SK-N-SH (cell line): ENCODE results near the gene USP1. TPM values are rescaled to one million over a fixed set of nuclear protein-coding genes. Genes with fewer than 3 reads are reported as not detected.

Source experiments
- CTCF ChIA-PET: fragments of 300-600, 350-600 bp; formaldehyde crosslinking; extraction: SDS; loops from one replicate; lab custom pipeline; 2021; lab: Yijun Ruan, JAX
- POLR2A ChIA-PET: fragments of 350-600 bp; sonication (Branson Sonifier 250); formaldehyde crosslinking; extraction: SDS; loops from one replicate; lab custom pipeline; 2020; ENCODE audit warnings: antibody characterized with exemption, inconsistent platforms; lab: Yijun Ruan, JAX
- DNase-seq: peaks from one replicate; pipeline ENCODE4 v3.0.0; 2012
- H2AFZ ChIP-seq: fragments of 200-600 bp; sonication (generic); 2 replicates; pipeline ENCODE4 v1.8.1; 2016; ENCODE audit warnings: antibody characterized with exemption, mild to moderate bottlenecking, low read depth
- H3F3A ChIP-seq: fragments of 200-600 bp; sonication (generic); replicated peaks from 2 replicates; pipeline ENCODE3; 2016; ENCODE audit warnings: antibody characterized with exemption, mild to moderate bottlenecking; ENCODE audit not compliant: insufficient read depth
- H3K27ac ChIP-seq, 2 experiments: fragments of 200-500 bp in 1 of 2; fragments of 200-600 bp in 1 of 2; sonication (Bioruptor generic) in 1 of 2; sonication (generic), shearing (Covaris generic) in 1 of 2; 2 replicates each; pipeline versions ENCODE4 v1.5.1 to v1.6.1; 2014 to 2016; ENCODE audit warnings: low read depth in 2 of 2, inconsistent platforms in 1 of 2, low read length in 1 of 2, mild to moderate bottlenecking in 1 of 2, mixed read lengths in 1 of 2
- H3K27me3 ChIP-seq: fragments of 200-600 bp; sonication (generic), shearing (Covaris generic); 2 replicates; pipeline ENCODE4 v1.6.1; 2016; ENCODE audit warnings: mixed run types; ENCODE audit not compliant: insufficient read depth
- H3K36me3 ChIP-seq, 2 experiments: fragments of 200-500 bp in 1 of 2; fragments of 200-600 bp in 1 of 2; sonication (Bioruptor generic) in 1 of 2; sonication (generic) in 1 of 2; replicated peaks in 1 of 2; 2 replicates each; pipeline versions ENCODE3 to v1.5.1; 2014 to 2016; ENCODE audit warnings: low read length in 1 of 2, mild to moderate bottlenecking in 1 of 2; ENCODE audit not compliant: insufficient read depth in 2 of 2, control insufficient read depth in 1 of 2
- H3K4me1 ChIP-seq, 2 experiments: fragments of 200-500 bp in 1 of 2; fragments of 200-600 bp in 1 of 2; sonication (Bioruptor generic) in 1 of 2; sonication (generic), shearing (Covaris generic) in 1 of 2; 2 replicates each; pipeline versions ENCODE4 v1.5.1 to v1.6.1; 2014 to 2016; ENCODE audit warnings: low read depth in 1 of 2, low read length in 1 of 2, mixed run types in 1 of 2; ENCODE audit not compliant: insufficient read depth in 2 of 2, control insufficient read depth in 1 of 2
- H3K4me2 ChIP-seq: fragments of 200-600 bp; sonication (generic), shearing (Covaris generic); 2 replicates; pipeline ENCODE4 v1.6.1; 2017; ENCODE audit warnings: mixed run types
- H3K4me3 ChIP-seq, 2 experiments: fragments of 200-500 bp in 1 of 2; fragments of 200-600 bp in 1 of 2; sonication (Bioruptor generic) in 1 of 2; sonication (generic), shearing (Covaris generic) in 1 of 2; 2 replicates each; pipeline versions ENCODE4 v1.5.1 to v1.8.1; 2014 to 2016; ENCODE audit warnings: low read depth in 2 of 2, inconsistent platforms in 1 of 2, low read length in 1 of 2, mild to moderate bottlenecking in 1 of 2, mixed read lengths in 1 of 2, moderate library complexity in 1 of 2
- H3K79me2 ChIP-seq: fragments of 200-600 bp; sonication (generic); 2 replicates; pipeline ENCODE4 v1.8.1; 2017; ENCODE audit warnings: mild to moderate bottlenecking; ENCODE audit not compliant: insufficient read depth
- H3K9ac ChIP-seq: fragments of 200-600 bp; sonication (generic); 2 replicates; pipeline ENCODE4 v1.6.1; 2017; ENCODE audit warnings: mixed run types
- H3K9me2 ChIP-seq: fragments of 200-600 bp; sonication (generic); 2 replicates; pipeline ENCODE4 v1.6.1; 2017; ENCODE audit warnings: mixed run types
- H3K9me3 ChIP-seq: fragments of 200-600 bp; sonication (generic); 2 replicates; pipeline ENCODE4 v1.6.1; 2017; ENCODE audit warnings: mixed run types, mild to moderate bottlenecking, moderate library complexity
- H4K20me1 ChIP-seq: fragments of 200-600 bp; sonication (generic); 2 replicates; pipeline ENCODE4 v1.6.1; 2017; ENCODE audit warnings: mild to moderate bottlenecking, mixed run types; ENCODE audit not compliant: insufficient read depth
- CHD2 ChIP-seq: fragments of 150-350 bp; IDR thresholded peaks from 2 replicates; pipeline ENCODE4 v1.6.1; 2018; ENCODE audit warnings: low read length; ENCODE audit not compliant: partially characterized antibody
- EZH2phosphoT487 ChIP-seq: fragments of 200-600 bp; sonication (generic); IDR thresholded peaks from 2 replicates; pipeline ENCODE4 v1.6.1; 2017; ENCODE audit warnings: low read depth, mixed run types, mild to moderate bottlenecking, antibody characterized with exemption, moderate library complexity, borderline replicate concordance
- FOSL2 ChIP-seq: IDR thresholded peaks from 2 replicates; pipeline ENCODE4 v1.4.0; 2012; ENCODE audit warnings: low read depth, mild to moderate bottlenecking, moderate library complexity, borderline replicate concordance
- FOXJ3 ChIP-seq: sonication (generic); formaldehyde crosslinking; IDR thresholded peaks from 2 replicates; pipeline ENCODE4 v1.5.1; 2020; ENCODE audit warnings: mild to moderate bottlenecking, missing genetic modification reagents
- GABPA ChIP-seq: IDR thresholded peaks from 2 replicates; pipeline ENCODE4 v1.4.0; 2012; ENCODE audit warnings: low read depth, mild to moderate bottlenecking
- MXI1 ChIP-seq: IDR thresholded peaks from 2 replicates; pipeline ENCODE4 v1.6.1; 2012; ENCODE audit warnings: mild to moderate bottlenecking, low read depth, low read length, improper control_type of control experiment
- NRF1 ChIP-seq: IDR thresholded peaks from 2 replicates; pipeline ENCODE4 v1.6.1; 2012; ENCODE audit warnings: low read depth, mild to moderate bottlenecking, low read length
- RAD21 ChIP-seq: IDR thresholded peaks from 2 replicates; pipeline ENCODE4 v1.6.1; 2012; ENCODE audit warnings: mild to moderate bottlenecking, low read length
- RFX5 ChIP-seq: IDR thresholded peaks from 2 replicates; pipeline ENCODE4 v1.6.1; 2012; ENCODE audit warnings: mild to moderate bottlenecking, improper control_type of control experiment, low read length
- RXRA ChIP-seq: IDR thresholded peaks from 2 replicates; pipeline ENCODE4 v1.4.0; 2012; ENCODE audit warnings: low read depth, mild to moderate bottlenecking, borderline replicate concordance
- SIN3A ChIP-seq: IDR thresholded peaks from 2 replicates; pipeline ENCODE4 v1.6.1; 2012; ENCODE audit warnings: low read depth, mild to moderate bottlenecking, low read length, moderate library complexity, borderline replicate concordance
- SMC3 ChIP-seq: IDR thresholded peaks from 2 replicates; pipeline ENCODE4 v1.6.1; 2012; ENCODE audit warnings: low read depth, low read length, improper control_type of control experiment
- TAF1 ChIP-seq: IDR thresholded peaks from 2 replicates; pipeline ENCODE4 v1.6.1; 2012; ENCODE audit warnings: low read depth, mild to moderate bottlenecking, low read length, moderate library complexity, borderline replicate concordance
- WGBS: methylation state at CpG from one replicate; pipeline ENCODE4 v1.1.6; 2017; ENCODE audit warnings: low lambda C conversion rate; 5-methylcytosine and 5-hydroxymethylcytosine counted together
- polyA plus RNA-seq, 3 experiments: library from polyadenylated mRNA; depleted of rRNA; stranded (reverse); fragments of >200 nt; gene quantifications; 2 replicates each; pipeline ENCODE4 v1.2.3, GENCODE V29; 2012
- TF ChIP-seq, protein P1 (sequence below): IDR thresholded peaks from 2 replicates; pipeline ENCODE4 v1.6.1; 2012; ENCODE audit warnings: mild to moderate bottlenecking, low read depth, low read length, moderate library complexity
- TF ChIP-seq, protein P2 (sequence below): IDR thresholded peaks from 2 replicates; pipeline ENCODE4 v1.4.0; 2012; ENCODE audit warnings: low read depth, borderline replicate concordance
- TF ChIP-seq, protein P3 (sequence below): IDR thresholded peaks from 2 replicates; pipeline ENCODE4 v1.4.0; 2012; ENCODE audit warnings: low read depth
- TF ChIP-seq, protein P4 (sequence below): fragments of 200-600 bp; sonication (generic); IDR thresholded peaks from 2 replicates; pipeline ENCODE4 v1.6.1; 2017; ENCODE audit warnings: antibody characterized with exemption, mild to moderate bottlenecking, moderate library complexity

The USP1 gene
- polyA plus RNA-seq, 1 of the 3 experiments (the other 2 are of a cell fraction) = 4.3 TPM

GRCh38 chr1:62407398-62408009, 29.3 kb upstream of the USP1 start:
- POLR2A ChIA-PET = interaction anchor here (1.6 kb wide), 1 partner anchor 232 kb away, joined by 4 read pairs; no protein-coding TSS in a partner anchor

GRCh38 chr1:62415687-62416086, 21.2 kb upstream of the USP1 start:
- Histone ChIP-seq H3K36me3 (no peaks in the 10 kb centered on the region), H3K9me2 (no peaks in the 10 kb centered on the region), H3K4me3 (no peak overlapping the region), H3K27me3 (no peaks in the 10 kb centered on the region; the same call in 1 of the 2 replicates), H2AFZ (no peak overlapping the region), H4K20me1 (no peaks in the 10 kb centered on the region), H3K9ac (no peak overlapping the region), H3K79me2 (no peaks in the 10 kb centered on the region), H3F3A (no peaks in the 10 kb centered on the region), H3K4me1 (no peaks in the 10 kb centered on the region), H3K27ac (no peak overlapping the region), H3K4me2 (no peak overlapping the region), H3K9me3 (no peaks in the 10 kb centered on the region)
- POLR2A ChIA-PET = no interaction called here
- TF ChIP-seq, protein P1, sequence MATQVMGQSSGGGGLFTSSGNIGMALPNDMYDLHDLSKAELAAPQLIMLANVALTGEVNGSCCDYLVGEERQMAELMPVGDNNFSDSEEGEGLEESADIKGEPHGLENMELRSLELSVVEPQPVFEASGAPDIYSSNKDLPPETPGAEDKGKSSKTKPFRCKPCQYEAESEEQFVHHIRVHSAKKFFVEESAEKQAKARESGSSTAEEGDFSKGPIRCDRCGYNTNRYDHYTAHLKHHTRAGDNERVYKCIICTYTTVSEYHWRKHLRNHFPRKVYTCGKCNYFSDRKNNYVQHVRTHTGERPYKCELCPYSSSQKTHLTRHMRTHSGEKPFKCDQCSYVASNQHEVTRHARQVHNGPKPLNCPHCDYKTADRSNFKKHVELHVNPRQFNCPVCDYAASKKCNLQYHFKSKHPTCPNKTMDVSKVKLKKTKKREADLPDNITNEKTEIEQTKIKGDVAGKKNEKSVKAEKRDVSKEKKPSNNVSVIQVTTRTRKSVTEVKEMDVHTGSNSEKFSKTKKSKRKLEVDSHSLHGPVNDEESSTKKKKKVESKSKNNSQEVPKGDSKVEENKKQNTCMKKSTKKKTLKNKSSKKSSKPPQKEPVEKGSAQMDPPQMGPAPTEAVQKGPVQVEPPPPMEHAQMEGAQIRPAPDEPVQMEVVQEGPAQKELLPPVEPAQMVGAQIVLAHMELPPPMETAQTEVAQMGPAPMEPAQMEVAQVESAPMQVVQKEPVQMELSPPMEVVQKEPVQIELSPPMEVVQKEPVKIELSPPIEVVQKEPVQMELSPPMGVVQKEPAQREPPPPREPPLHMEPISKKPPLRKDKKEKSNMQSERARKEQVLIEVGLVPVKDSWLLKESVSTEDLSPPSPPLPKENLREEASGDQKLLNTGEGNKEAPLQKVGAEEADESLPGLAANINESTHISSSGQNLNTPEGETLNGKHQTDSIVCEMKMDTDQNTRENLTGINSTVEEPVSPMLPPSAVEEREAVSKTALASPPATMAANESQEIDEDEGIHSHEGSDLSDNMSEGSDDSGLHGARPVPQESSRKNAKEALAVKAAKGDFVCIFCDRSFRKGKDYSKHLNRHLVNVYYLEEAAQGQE = no peak
- TF ChIP-seq FOXJ3 (CRISPR knock-in tag) (no peak), FOSL2 (no peak), CHD2 (no peak), RFX5 (no peak), GABPA (no peak), NRF1 (no peak), SMC3 (no peak), EZH2phosphoT487 (no peak), TAF1 (no peak), MXI1 (no peak), RXRA (no peak)
- TF ChIP-seq, protein P2, sequence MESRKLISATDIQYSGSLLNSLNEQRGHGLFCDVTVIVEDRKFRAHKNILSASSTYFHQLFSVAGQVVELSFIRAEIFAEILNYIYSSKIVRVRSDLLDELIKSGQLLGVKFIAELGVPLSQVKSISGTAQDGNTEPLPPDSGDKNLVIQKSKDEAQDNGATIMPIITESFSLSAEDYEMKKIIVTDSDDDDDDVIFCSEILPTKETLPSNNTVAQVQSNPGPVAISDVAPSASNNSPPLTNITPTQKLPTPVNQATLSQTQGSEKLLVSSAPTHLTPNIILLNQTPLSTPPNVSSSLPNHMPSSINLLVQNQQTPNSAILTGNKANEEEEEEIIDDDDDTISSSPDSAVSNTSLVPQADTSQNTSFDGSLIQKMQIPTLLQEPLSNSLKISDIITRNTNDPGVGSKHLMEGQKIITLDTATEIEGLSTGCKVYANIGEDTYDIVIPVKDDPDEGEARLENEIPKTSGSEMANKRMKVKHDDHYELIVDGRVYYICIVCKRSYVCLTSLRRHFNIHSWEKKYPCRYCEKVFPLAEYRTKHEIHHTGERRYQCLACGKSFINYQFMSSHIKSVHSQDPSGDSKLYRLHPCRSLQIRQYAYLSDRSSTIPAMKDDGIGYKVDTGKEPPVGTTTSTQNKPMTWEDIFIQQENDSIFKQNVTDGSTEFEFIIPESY = no peak
- TF ChIP-seq, protein P3, sequence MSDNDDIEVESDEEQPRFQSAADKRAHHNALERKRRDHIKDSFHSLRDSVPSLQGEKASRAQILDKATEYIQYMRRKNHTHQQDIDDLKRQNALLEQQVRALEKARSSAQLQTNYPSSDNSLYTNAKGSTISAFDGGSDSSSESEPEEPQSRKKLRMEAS = no peak
- DNase-seq = no peak
- WGBS = 89% methylated on average over 8 of the region's 8 CpGs
- CTCF ChIA-PET = interaction anchor here (1.6 to 4.1 kb wide), 3 partner anchors 16 to 330 kb away, joined by 3 to 22 read pairs (median 4); no protein-coding TSS in a partner anchor

More at GRCh38 chr1:62407398-62408009, 29.3 kb upstream of the USP1 start:
- H3K79me2 ChIP-seq = no peaks in the 10 kb centered on the region
- H3K27me3 ChIP-seq = no peaks in the 10 kb centered on the region; the same call in 1 of the 2 replicates
- DNase-seq = peak; percentile 65
- WGBS = 48% methylated on average over 12 of the region's 12 CpGs
- H3K4me1 ChIP-seq = no peaks in the 10 kb centered on the region
- CTCF ChIA-PET = interaction anchor here (0.6 to 12.3 kb wide), 47 partner anchors 10 to 371 kb away, joined by 3 to 186 read pairs (median 4); no protein-coding TSS in a partner anchor
- TF ChIP-seq SMC3 = peak; percentile 85
- peak; percentile 95 for TF ChIP-seq RAD21
- TF ChIP-seq, protein P4, sequence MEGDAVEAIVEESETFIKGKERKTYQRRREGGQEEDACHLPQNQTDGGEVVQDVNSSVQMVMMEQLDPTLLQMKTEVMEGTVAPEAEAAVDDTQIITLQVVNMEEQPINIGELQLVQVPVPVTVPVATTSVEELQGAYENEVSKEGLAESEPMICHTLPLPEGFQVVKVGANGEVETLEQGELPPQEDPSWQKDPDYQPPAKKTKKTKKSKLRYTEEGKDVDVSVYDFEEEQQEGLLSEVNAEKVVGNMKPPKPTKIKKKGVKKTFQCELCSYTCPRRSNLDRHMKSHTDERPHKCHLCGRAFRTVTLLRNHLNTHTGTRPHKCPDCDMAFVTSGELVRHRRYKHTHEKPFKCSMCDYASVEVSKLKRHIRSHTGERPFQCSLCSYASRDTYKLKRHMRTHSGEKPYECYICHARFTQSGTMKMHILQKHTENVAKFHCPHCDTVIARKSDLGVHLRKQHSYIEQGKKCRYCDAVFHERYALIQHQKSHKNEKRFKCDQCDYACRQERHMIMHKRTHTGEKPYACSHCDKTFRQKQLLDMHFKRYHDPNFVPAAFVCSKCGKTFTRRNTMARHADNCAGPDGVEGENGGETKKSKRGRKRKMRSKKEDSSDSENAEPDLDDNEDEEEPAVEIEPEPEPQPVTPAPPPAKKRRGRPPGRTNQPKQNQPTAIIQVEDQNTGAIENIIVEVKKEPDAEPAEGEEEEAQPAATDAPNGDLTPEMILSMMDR = peak; percentile 89
- TF ChIP-seq CHD2 = no peak
- no peak for TF ChIP-seq SIN3A
- no peak overlapping the region for H3K4me2 ChIP-seq
- no peak overlapping the region for H2AFZ ChIP-seq
- H3K4me3 ChIP-seq = no peak overlapping the region; a peak in 1 of 4 replicates
- no peak overlapping the region for H3K27ac ChIP-seq
- no peaks in the 10 kb centered on the region for H3K9me2 ChIP-seq
- H3F3A ChIP-seq = no peaks in the 10 kb centered on the region
- H3K36me3 ChIP-seq = no peaks in the 10 kb centered on the region
- no peak overlapping the region for H3K9ac ChIP-seq
- H4K20me1 ChIP-seq = no peaks in the 10 kb centered on the region
- no peaks in the 10 kb centered on the region for H3K9me3 ChIP-seq
